Cardiac muscle cell (in vitro differentiated cells and primary cell): Measurements from ENCODE around the gene METTL15. TPM values are rescaled to one million over a fixed set of nuclear protein-coding genes. Genes with fewer than 3 reads are reported as not detected.
"Not testable (repeated sequence)": the region's sequence is repeated elsewhere in the genome, so short reads cannot be mapped to it uniquely, and the experiment has no call there.

Experiments used
- DNase-seq, 2 donors: peaks; one replicate each; pipeline versions ENCODE4 v3.0.0 to v3.0.0-alpha.2; 2010 to 2017; ENCODE audit warnings: low read depth in 1 of 2, low spot score in 1 of 2
- H3K27ac ChIP-seq: fragments of 200-600 bp; sonication (generic); 2 replicates; pipeline ENCODE4 v1.5.1; 2016
- H3K27me3 ChIP-seq: fragments of 200-600 bp; sonication (generic); 2 replicates; pipeline ENCODE4 v1.6.0; 2016; ENCODE audit warnings: control low read depth
- H3K36me3 ChIP-seq: fragments of 200-600 bp; sonication (generic); 2 replicates; pipeline ENCODE4 v1.5.1; 2016; ENCODE audit warnings: control low read depth
- H3K4me1 ChIP-seq: fragments of 200-600 bp; sonication (generic); 2 replicates; pipeline ENCODE4 v1.8.1; 2017; ENCODE audit warnings: low read depth, mild to moderate bottlenecking, mixed run types
- H3K4me3 ChIP-seq: fragments of 200-600 bp; sonication (generic); 2 replicates; pipeline ENCODE4 v1.5.1; 2016; ENCODE audit warnings: mild to moderate bottlenecking
- H3K9me3 ChIP-seq: fragments of 200-600 bp; sonication (generic); 2 replicates; pipeline ENCODE4 v1.5.1; 2017; ENCODE audit warnings: low read depth, mild to moderate bottlenecking, control low read depth
- CTCF ChIP-seq: IDR thresholded peaks from 2 replicates; pipeline ENCODE4 v1.5.1; 2012; ENCODE audit warnings: low read depth, mild to moderate bottlenecking, low read length
- polyA plus RNA-seq: library from polyadenylated mRNA; unstranded; fragments of >200 nt; fragmentation: Nextera tagmentation; extraction: Ambion mirVana; gene quantifications from 2 replicates; pipeline ENCODE4 v1.2.1, GENCODE V29; 2016
- total RNA-seq: library from RNA; depleted of rRNA; stranded (reverse); fragments of >200 nt; gene quantifications from 2 replicates; pipeline ENCODE4 v1.2.3, GENCODE V29; 2016

The METTL15 gene
- total and polyA plus RNA-seq, 2 experiments from 2014 or later: 13.2 to 15.3 TPM

GRCh38 chr11:28303477-28304191, 195.4 kb downstream of the METTL15 start:
- no peaks in the 10 kb centered on the region for H3K4me1 ChIP-seq
- H3K9me3 ChIP-seq: no peaks in the 10 kb centered on the region
- no peak overlapping the region for H3K27ac ChIP-seq
- no peaks in the 10 kb centered on the region for H3K36me3 ChIP-seq
- no peak overlapping the region for H3K4me3 ChIP-seq
- TF ChIP-seq CTCF: no peak
- no peaks in the 10 kb centered on the region for H3K27me3 ChIP-seq
- DNase-seq: peak in 1 of 2 donors; percentile 23

GRCh38 chr11:28315440-28315839, 207.3 kb downstream of the METTL15 start:
- DNase-seq: no peak
- Histone ChIP-seq H3K4me3 (no peak overlapping the region), H3K4me1 (no peaks in the 10 kb centered on the region), H3K36me3 (no peaks in the 10 kb centered on the region), H3K27ac (no peak overlapping the region), H3K9me3 (no peaks in the 10 kb centered on the region), H3K27me3 (no peaks in the 10 kb centered on the region)
- TF ChIP-seq CTCF: no peak

- no peak for TF ChIP-seq CTCF
- H3K9me3 ChIP-seq: no peaks in the 10 kb centered on the region
- H3K4me1 ChIP-seq: no peaks in the 10 kb centered on the region
- DNase-seq: peak in 1 of 2 donors; percentile 4
- H3K4me3 ChIP-seq: no peak overlapping the region
- no peaks in the 10 kb centered on the region for H3K36me3 ChIP-seq
- no peaks in the 10 kb centered on the region for H3K27me3 ChIP-seq
- H3K27ac ChIP-seq: no peak overlapping the region
These were observed 210.7 kb downstream of the METTL15 start for GRCh38 chr11:28318871-28319270.

GRCh38 chr11:28323621-28324020, 215.4 kb downstream of the METTL15 start:
- Histone ChIP-seq H3K4me1 (no peaks in the 10 kb centered on the region), H3K4me3 (no peak overlapping the region), H3K9me3 (no peaks in the 10 kb centered on the region), H3K27ac (no peak overlapping the region), H3K27me3 (no peaks in the 10 kb centered on the region), H3K36me3 (no peaks in the 10 kb centered on the region)
- TF ChIP-seq CTCF: no peak
- DNase-seq: no peak

- not testable (repeated sequence) for H3K4me1 ChIP-seq, H3K27ac ChIP-seq, H3K36me3 ChIP-seq, H3K4me3 ChIP-seq, DNase-seq, H3K27me3 ChIP-seq, H3K9me3 ChIP-seq
These were observed 224.2 kb downstream of the METTL15 start for GRCh38 chr11:28332393-28332792.

GRCh38 chr11:28337701-28338100, 229.5 kb downstream of the METTL15 start:
- no peaks in the 10 kb centered on the region for H3K36me3 ChIP-seq
- H3K9me3 ChIP-seq: no peaks in the 10 kb centered on the region
- TF ChIP-seq CTCF: no peak
- H3K4me1 ChIP-seq: no peaks in the 10 kb centered on the region
- H3K4me3 ChIP-seq: no peak overlapping the region
- H3K27ac ChIP-seq: no peak overlapping the region
- H3K27me3 ChIP-seq: no peaks in the 10 kb centered on the region
- peak in 1 of 2 donors; percentile 24 for DNase-seq
